B cell (primary cell): ENCODE results near the gene OR5AR1. TPM values are rescaled to one million over a fixed set of nuclear protein-coding genes. Genes with fewer than 3 reads are reported as not detected.

Source experiments
- ATAC-seq: fragments of 200-7000 bp; cut with Tn5 transposase; one replicate; pipeline ENCODE4 v1.10.0; 2021; ENCODE audit warnings: low read depth, mild to moderate bottlenecking, moderate number of reproducible peaks, moderate library complexity
- CTCF ChIA-PET: fragments of 350-600 bp; sonication (Branson Sonifier 250); formaldehyde crosslinking; loops from one replicate; lab custom pipeline; 2021; ENCODE audit warnings: antibody characterized with exemption, inconsistent platforms; lab: Charles Lee
- POLR2A ChIA-PET: fragments of 350-600 bp; sonication (Branson Sonifier 250); formaldehyde crosslinking; loops from one replicate; lab custom pipeline; 2021; ENCODE audit warnings: antibody characterized with exemption; lab: Charles Lee
- DNase-seq: peaks from one replicate; pipeline ENCODE4 v3.0.0; 2013
- H2AFZ ChIP-seq: 2 replicates; pipeline ENCODE4 v1.6.1; 2012; ENCODE audit warnings: mild to moderate bottlenecking, low read depth, low read length; ENCODE audit not compliant: insufficient read depth, poor library complexity, severe bottlenecking
- H3K27ac ChIP-seq, 2 donors: 1 replicate in 1 of 2; 2 replicates in 1 of 2; pipeline ENCODE4 v1.5.1; 2012 to 2013; ENCODE audit warnings: low read length in 2 of 2, mild to moderate bottlenecking in 2 of 2, moderate library complexity in 1 of 2
- H3K27me3 ChIP-seq, 4 experiments: fragments of 200-600 bp in 1 of 4; sonication (generic) in 1 of 4; replicated peaks in 1 of 4; 1 replicate in 2 of 4; 2 replicates in 2 of 4; pipeline versions ENCODE4 v1.6.1 to v1.7.0; 2013 to 2016; ENCODE audit warnings: low read length in 3 of 4, mild to moderate bottlenecking in 2 of 4, mixed read lengths in 1 of 4, moderate library complexity in 1 of 4; ENCODE audit not compliant: insufficient read depth in 4 of 4, control insufficient read depth in 3 of 4; ENCODE audit errors: control extremely low read depth in 1 of 4
- H3K36me3 ChIP-seq, 2 experiments: replicated peaks in 1 of 2; 1 replicate in 1 of 2; 2 replicates in 1 of 2; pipeline versions ENCODE4 v1.6.1 to v1.7.1; 2013; ENCODE audit warnings: low read length in 1 of 2; ENCODE audit not compliant: insufficient read depth in 2 of 2, control insufficient read depth in 1 of 2; ENCODE audit errors: control extremely low read depth in 1 of 2, extremely low read depth in 1 of 2
- H3K4me1 ChIP-seq, 2 donors: fragments of 200-600 bp in 1 of 2; sonication (generic) in 1 of 2; 1 replicate in 1 of 2; 2 replicates in 1 of 2; pipeline versions ENCODE4 v1.5.1 to v1.6.1; 2013 to 2017; ENCODE audit warnings: low read length in 2 of 2; ENCODE audit not compliant: control insufficient read depth in 2 of 2, insufficient read depth in 2 of 2
- H3K4me2 ChIP-seq: replicated peaks from 2 replicates; pipeline ENCODE3; 2012; ENCODE audit warnings: mild to moderate bottlenecking, low read depth, low read length; ENCODE audit not compliant: poor library complexity, severe bottlenecking
- H3K4me3 ChIP-seq, 5 experiments: fragments of 200-600 bp in 1 of 5; sonication (generic) in 1 of 5; 1 replicate in 3 of 5; 2 replicates in 2 of 5; pipeline versions ENCODE4 v1.5.1 to v1.7.0; 2011 to 2016; ENCODE audit warnings: low read length in 4 of 5, mild to moderate bottlenecking in 4 of 5, low read depth in 2 of 5, control low read depth in 1 of 5, moderate library complexity in 1 of 5; ENCODE audit not compliant: insufficient read depth in 1 of 5; ENCODE audit errors: control extremely low read depth in 1 of 5, extremely low read depth in 1 of 5
- H3K79me2 ChIP-seq: fragments of 200-600 bp; sonication (generic); one replicate; pipeline ENCODE4 v1.6.0; 2016; ENCODE audit warnings: low read length; ENCODE audit not compliant: control insufficient read depth, insufficient read depth
- H3K9ac ChIP-seq: fragments of 200-600 bp; sonication (generic); 2 replicates; pipeline ENCODE4 v1.6.1; 2017; ENCODE audit warnings: mild to moderate bottlenecking, low read length, moderate library complexity
- H3K9me3 ChIP-seq, 3 donors: one replicate each; pipeline versions ENCODE4 v1.6.1 to v1.7.1; 2013; ENCODE audit warnings: low read length in 2 of 3; ENCODE audit not compliant: control insufficient read depth in 2 of 3, insufficient read depth in 1 of 3; ENCODE audit errors: control extremely low read depth in 1 of 3
- H4K20me1 ChIP-seq: 2 replicates; pipeline ENCODE4 v1.6.0; 2012; ENCODE audit warnings: mild to moderate bottlenecking, low read length; ENCODE audit not compliant: insufficient read depth, control insufficient read depth, poor library complexity, severe bottlenecking
- H3K27ac Mint-ChIP-seq: one replicate; pipeline ENCODE4 v1.8.0; 2021; ENCODE audit warnings: mixed read lengths
- H3K27me3 Mint-ChIP-seq: one replicate; pipeline ENCODE4 v1.8.0; 2021; ENCODE audit warnings: mixed read lengths
- H3K4me1 Mint-ChIP-seq: one replicate; pipeline ENCODE4 v1.8.0; 2021; ENCODE audit warnings: mixed read lengths
- H3K4me3 Mint-ChIP-seq: one replicate; pipeline ENCODE4 v1.8.0; 2021; ENCODE audit warnings: mixed read lengths
- H3K9me3 Mint-ChIP-seq: one replicate; pipeline ENCODE4 v1.8.0; 2022; ENCODE audit warnings: mixed read lengths; ENCODE audit not compliant: insufficient read depth
- CTCF ChIP-seq: fragments of 200-600 bp; IDR thresholded peaks from one replicate; pipeline ENCODE4 v1.8.0; 2022; ENCODE audit warnings: antibody characterized with exemption, mild to moderate bottlenecking
- EZH2 ChIP-seq: IDR thresholded peaks from 2 replicates; pipeline ENCODE4 v1.6.1; 2012; ENCODE audit warnings: borderline replicate concordance, low read depth, mild to moderate bottlenecking, moderate library complexity, low read length; ENCODE audit not compliant: insufficient read depth, poor library complexity, severe bottlenecking
- WGBS: methylation state at CpG from one replicate; pipeline ENCODE4 v1.1.5; 2013; ENCODE audit warnings: missing lambda C conversion rate; ENCODE audit not compliant: insufficient coverage; 5-methylcytosine and 5-hydroxymethylcytosine counted together
- intact Hi-C: fragments of 100-400 bp; cut with micrococcal nuclease; formaldehyde crosslinking; loops from one replicate; pipeline ENCODE4 v1.10.0; 2022
- polyA plus RNA-seq: library from polyadenylated mRNA; depleted of rRNA; stranded (reverse); fragments of >200 nt; gene quantifications from 2 replicates; pipeline ENCODE4 v1.2.3, GENCODE V29; 2012
- total RNA-seq, 2 donors: library from RNA; stranded (reverse); fragments of 120-200 nt in 1 of 2; gene quantifications; 1 replicate in 1 of 2; 2 replicates in 1 of 2; pipeline versions ENCODE4 v1.2.3 to v1.2.4, GENCODE V29; 2013 to 2022

Gene OR5AR1
- total and polyA plus RNA-seq, 2 donors (not counting 1 experiment from before 2014, with no cell fraction given) = not detected

- Histone ChIP-seq H3K36me3 (no peaks in the 10 kb centered on the region), H3K9me3 (peaks cover 0 to 15% (median 0%) of the 10 kb centered on the region in 3 donors), H3K9ac (no peak overlapping the region), H3K4me3 (no peak overlapping the region), H3K4me1 (no peaks in the 10 kb centered on the region), H3K27ac (no peak overlapping the region), H3K4me2 (no peak overlapping the region), H3K27me3 (no peaks in the 10 kb centered on the region), H3K79me2 (no peaks in the 10 kb centered on the region), H2AFZ (no peak overlapping the region), H4K20me1 (no peaks in the 10 kb centered on the region)
- ChIA-PET CTCF (no interaction called here), POLR2A (no interaction called here)
- intact Hi-C loops = no loop called here
- ATAC-seq (no peak), DNase-seq (no peak)
- TF ChIP-seq CTCF = no peak
- TF ChIP-seq EZH2 = no peak
- Mint-ChIP-seq H3K27me3 (no peaks in the 10 kb centered on the region), H3K4me1 (no peaks in the 10 kb centered on the region), H3K27ac (no peak overlapping the region), H3K9me3 (no peaks in the 10 kb centered on the region), H3K4me3 (no peak overlapping the region)
- WGBS = 67% methylated on average over 8 of the region's 10 CpGs
These were observed 36.9 kb downstream of the OR5AR1 start for GRCh38 chr11:56700242-56700913.

GRCh38 chr11:56700914-56701485 lies 37.5 kb downstream of the OR5AR1 start:
- Histone ChIP-seq H3K4me1 (no peaks in the 10 kb centered on the region), H4K20me1 (no peaks in the 10 kb centered on the region), H3K36me3 (no peaks in the 10 kb centered on the region), H3K4me3 (no peak overlapping the region), H3K4me2 (no peak overlapping the region), H3K79me2 (no peaks in the 10 kb centered on the region), H3K27ac (no peak overlapping the region), H3K9ac (no peak overlapping the region), H3K9me3 (peaks cover 0 to 15% (median 0%) of the 10 kb centered on the region in 3 donors), H2AFZ (no peak overlapping the region), H3K27me3 (no peaks in the 10 kb centered on the region)
- DNase-seq (no peak), ATAC-seq (no peak)
- CTCF ChIA-PET = no interaction called here
- no peaks in the 10 kb centered on the region for H3K27me3 Mint-ChIP-seq
- POLR2A ChIA-PET = no interaction called here
- peaks cover 3% of the 10 kb centered on the region for H3K9me3 Mint-ChIP-seq
- WGBS = 79% methylated on average over 3 of the region's 8 CpGs
- no peaks in the 10 kb centered on the region for H3K4me1 Mint-ChIP-seq
- TF ChIP-seq CTCF = no peak
- no peak for TF ChIP-seq EZH2
- H3K4me3 Mint-ChIP-seq = no peak overlapping the region
- intact Hi-C loops = no loop called here
- no peak overlapping the region for H3K27ac Mint-ChIP-seq
